HG02884 (cell line): ENCODE measurements around the gene OLA1.

Source experiments
- ATAC-seq: cut with Tn5 transposase; IDR thresholded peaks from one replicate; pipeline ENCODE4 v1.9.1; 2021; ENCODE audit warnings: mild to moderate bottlenecking, moderate library complexity; ENCODE audit not compliant: unreplicated experiment

OLA1 gene

GRCh38 chr2:174180726-174181236 lies 67.6 kb downstream of the OLA1 start:
- no peak for ATAC-seq

GRCh38 chr2:174180165-174180724 lies 68.1 kb downstream of the OLA1 start:
- ATAC-seq: no peak

GRCh38 chr2:174177316-174177890 lies 70.9 kb downstream of the OLA1 start:
- ATAC-seq: no peak

DNA sequence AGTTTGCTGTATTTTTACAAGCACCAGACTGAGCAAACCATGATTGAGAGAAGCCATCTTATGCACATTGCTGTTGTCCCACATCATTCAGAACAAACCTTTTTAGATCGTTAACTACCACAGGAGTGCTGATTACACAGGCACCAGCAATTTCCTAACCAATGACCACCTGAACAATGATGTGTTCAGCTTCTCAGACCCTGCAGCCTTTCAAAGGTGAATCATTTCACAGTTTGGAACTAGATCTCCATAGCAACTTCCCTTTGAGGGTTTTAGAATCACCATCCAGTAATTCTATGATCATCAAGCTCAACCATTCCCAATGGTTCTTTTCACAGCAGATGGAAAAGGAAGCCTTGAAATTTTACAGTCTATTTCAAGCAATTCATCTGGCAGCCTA lies 71.4 kb downstream of the OLA1 start:
- no peak for ATAC-seq

DNA sequence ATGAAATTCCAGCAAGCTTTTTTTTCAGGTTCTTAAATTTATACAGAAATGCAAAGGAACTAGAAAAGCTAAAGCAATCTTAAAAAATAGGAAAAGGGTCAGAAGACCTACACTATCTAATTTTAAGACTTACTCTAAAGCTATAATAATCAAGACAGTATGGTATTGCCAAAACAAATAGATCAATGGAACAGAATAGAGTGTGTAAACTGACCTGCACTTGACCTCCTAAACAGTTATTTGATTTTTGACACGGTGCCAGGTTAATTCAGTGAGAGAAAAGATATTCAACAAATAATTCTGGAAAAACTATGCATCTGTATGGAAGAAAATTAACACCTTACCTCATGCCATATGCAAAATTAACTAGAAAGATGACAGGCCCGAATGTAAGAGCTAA lies 73.6 kb downstream of the OLA1 start:
- no peak for ATAC-seq

DNA sequence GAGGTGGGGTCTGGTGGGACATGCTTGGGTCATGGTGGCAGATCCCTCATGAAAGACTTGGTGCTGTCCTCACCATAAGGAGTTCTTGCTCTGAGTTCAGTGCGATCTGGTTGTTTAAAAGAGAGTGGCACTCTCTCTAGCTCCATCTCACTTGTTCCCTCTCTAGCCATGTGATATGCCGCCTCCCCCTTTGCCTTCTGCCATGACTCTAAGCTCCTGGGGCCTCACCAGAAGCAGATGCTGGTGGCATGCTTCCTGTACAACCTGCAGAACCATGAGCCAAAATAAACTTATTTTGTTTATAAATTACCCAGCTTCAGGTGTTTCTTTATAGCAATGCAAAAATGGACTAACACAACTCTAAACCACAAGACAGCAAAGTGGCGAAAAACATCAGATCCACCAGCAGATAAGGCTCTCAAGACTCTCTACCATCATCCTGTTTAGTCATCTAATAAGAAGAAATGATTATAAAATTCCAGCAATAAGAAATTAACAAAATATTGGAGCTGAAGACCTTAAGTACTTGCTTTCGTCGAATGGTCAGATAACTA lies 75.5 kb downstream of the OLA1 start:
- no peak for ATAC-seq

- ATAC-seq: no peak
Observed at GRCh38 chr2:174171686-174172445, 76.5 kb downstream of the OLA1 start.

GRCh38 chr2:174169372-174169771 lies 79.0 kb downstream of the OLA1 start:
- no peak for ATAC-seq

- no peak for ATAC-seq
Observed at GRCh38 chr2:174166261-174166660, 82.1 kb downstream of the OLA1 start.

DNA sequence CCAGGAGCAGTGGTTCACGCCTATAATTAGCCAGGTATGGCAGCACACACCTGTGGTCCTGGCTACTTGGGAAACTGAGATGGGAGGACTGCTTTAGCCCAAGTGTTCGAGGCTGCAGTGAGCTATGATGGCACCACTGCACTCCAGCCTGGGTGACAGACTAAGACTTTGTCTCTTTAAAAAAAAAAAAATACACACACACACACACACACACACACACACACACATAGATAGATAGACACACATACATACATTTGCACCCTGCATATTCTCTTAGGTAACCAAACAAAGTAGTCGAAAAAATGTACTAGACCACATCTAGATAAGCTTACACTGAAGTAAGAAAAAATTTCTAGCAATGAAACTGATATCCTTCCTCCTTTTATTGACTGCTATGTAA lies 86.8 kb downstream of the OLA1 start:
- ATAC-seq: no peak

DNA sequence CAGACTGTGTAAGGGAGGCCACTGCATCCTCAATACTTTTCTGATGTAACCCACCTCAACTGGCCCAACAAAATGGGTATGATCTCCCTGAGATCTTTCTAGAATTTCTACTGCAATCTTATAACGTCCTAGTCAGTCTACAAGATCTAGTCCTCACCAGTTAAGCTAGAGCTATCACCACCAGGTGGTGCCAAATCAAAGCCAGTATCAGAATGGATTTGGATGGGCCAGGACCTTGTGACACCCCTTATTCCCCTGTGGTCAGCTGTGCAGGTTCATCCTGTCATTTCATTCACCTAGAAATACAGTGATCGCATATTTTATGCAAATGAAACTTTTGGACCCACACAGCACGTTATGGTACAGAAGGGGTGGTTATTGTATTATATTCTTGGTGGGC lies 90.3 kb downstream of the OLA1 start:
- no peak for ATAC-seq

- ATAC-seq: no peak
Observed at GRCh38 chr2:174157053-174157452, 91.3 kb downstream of the OLA1 start.

GRCh38 chr2:174153757-174154680 lies 94.3 kb downstream of the OLA1 start:
- no peak for ATAC-seq

- ATAC-seq: no peak
Observed at GRCh38 chr2:174149530-174149929, 98.8 kb downstream of the OLA1 start.

- ATAC-seq: no peak
Observed at GRCh38 chr2:174148833-174149232, 99.5 kb downstream of the OLA1 start.

DNA sequence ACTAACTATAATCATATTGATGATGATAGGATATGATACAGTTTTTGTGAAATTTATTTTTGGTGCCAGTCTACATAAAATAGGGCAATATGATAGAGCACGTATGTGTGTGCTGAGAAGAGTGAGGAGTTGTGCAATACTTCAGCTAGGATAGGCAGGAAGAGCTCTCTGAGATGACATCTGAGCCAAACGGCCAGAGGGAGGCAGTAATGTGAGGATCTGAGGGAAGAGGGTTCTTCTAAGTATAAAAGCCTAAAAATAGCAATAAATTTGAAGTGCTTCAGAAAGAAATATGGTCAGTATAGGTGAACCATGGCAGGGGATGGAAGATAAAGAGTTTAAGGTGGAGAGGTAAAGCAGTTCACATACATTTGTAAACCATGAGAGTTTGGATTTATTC lies 102.5 kb downstream of the OLA1 start:
- ATAC-seq: no peak

- ATAC-seq: no peak
Observed at GRCh38 chr2:174142290-174142689, 106.0 kb downstream of the OLA1 start.

- no peak for ATAC-seq
Observed at GRCh38 chr2:174138161-174138560, 110.2 kb downstream of the OLA1 start.

- ATAC-seq: no peak
Observed at GRCh38 chr2:174135981-174136380, 112.4 kb downstream of the OLA1 start.

DNA sequence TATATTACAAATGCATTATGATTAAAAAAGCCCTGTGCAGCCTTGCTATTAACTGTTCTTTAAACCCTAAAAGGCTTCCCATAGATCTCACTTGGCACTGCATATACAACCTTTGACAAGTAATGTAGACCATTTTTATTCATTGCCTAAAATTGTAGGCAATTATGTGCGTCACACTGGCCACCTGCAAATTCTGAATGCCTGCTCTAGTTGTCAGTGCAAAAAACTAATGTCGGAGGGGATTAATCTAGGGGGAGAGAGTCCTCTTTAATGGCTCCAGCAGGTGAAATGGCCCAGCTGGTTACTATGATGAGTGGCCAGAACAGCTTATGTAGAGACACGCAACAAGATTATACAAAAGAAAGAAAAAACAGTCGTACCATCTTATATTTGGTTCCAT lies 123.2 kb downstream of the OLA1 start:
- ATAC-seq: no peak

DNA sequence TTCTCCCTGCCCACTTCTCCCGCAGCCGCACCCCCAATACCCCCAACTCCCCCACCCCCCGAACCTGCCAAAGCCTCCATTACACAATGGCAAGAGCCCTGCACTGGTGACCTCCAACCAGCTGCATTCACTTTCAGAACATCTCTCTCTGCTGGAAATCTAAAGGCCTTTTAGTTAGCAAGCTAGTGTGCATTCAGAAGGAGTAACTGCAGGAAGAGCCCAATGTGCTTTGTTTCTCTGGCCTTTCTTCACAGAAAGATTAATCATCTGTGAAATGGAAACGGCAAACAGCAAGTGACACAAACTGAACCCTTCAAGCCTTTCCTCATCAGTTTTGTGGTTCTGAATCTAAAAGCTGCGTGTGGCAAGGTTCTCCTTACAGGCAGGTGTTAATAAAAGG lies 124.2 kb downstream of the OLA1 start:
- ATAC-seq: no peak
